Measurements from ENCODE around the gene ZFHX3. TPM values are rescaled to one million over a fixed set of nuclear protein-coding genes. Genes with fewer than 3 reads are reported as not detected.

Gene ZFHX3
- total RNA-seq, 1 donor from 2014 or later, result 40.1 TPM

DNA sequence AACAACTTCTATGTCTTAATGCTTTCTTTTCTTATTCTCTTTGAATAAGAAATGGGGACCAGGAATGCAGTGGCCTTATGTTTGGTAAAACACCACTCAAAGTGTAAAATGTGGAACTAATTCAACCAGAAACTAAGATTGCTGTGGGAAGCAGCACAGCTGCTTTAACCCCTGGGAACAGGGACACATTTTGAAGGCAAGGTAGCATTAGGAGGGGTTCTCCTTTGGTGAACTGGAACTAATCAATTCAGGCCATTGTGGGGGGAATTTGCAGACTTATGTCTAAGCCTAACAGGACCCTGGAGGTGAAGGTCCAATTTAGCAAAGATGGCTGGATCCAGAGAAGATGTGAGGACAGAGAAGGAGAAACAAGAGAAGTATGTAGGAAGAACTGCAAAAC lies 256.1 kb downstream of the ZFHX3 start:
- no peak for TF ChIP-seq CTCF (conservative IDR thresholded peaks at IDR 0.05)
- Mint-ChIP-seq H3K27me3 (ENCODE audit: low read depth) (peaks cover 2% of the 10 kb centered on the region), H3K9me3 (no peaks in the 10 kb centered on the region), H3K4me3 (no peak overlapping the region), H3K27ac (ENCODE audit: unreplicated experiment) (no peak overlapping the region), H3K36me3 (ENCODE audit: low read depth) (peaks cover 56% of the 10 kb centered on the region), H3K4me1 (peaks cover 27% of the 10 kb centered on the region)
- DNase-seq (ENCODE audit: low read depth, low spot score), result no peak

DNA sequence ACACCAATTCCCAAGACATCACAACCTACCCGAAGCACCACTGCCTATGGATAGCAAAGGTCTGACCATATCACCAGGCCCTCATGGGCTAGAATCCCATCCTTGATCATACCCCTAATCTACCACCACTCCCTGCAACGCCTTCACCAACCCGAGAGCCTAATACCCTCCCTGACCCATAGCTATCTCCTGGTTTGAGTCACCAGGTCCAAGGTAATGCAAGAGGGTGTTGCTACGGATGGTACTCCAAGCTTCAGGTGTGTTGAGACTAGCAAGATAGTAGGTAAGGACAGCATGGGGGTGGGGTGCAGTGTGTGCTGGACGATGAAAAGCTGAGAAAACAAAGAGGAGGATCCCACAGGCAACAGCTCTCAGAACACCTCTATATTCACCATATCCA lies 258.0 kb downstream of the ZFHX3 start:
- Mint-ChIP-seq H3K4me3 (peak overlapping the region; percentile 31), H3K27me3 (ENCODE audit: low read depth) (peaks cover 2% of the 10 kb centered on the region), H3K27ac (ENCODE audit: unreplicated experiment) (no peak overlapping the region), H3K36me3 (ENCODE audit: low read depth) (peaks cover 41% of the 10 kb centered on the region), H3K4me1 (peaks cover 46% of the 10 kb centered on the region), H3K9me3 (no peaks in the 10 kb centered on the region)
- no peak for DNase-seq (ENCODE audit: low read depth, low spot score)
- no peak for TF ChIP-seq CTCF (conservative IDR thresholded peaks at IDR 0.05)

- Mint-ChIP-seq H3K27ac (ENCODE audit: unreplicated experiment) (no peak overlapping the region), H3K36me3 (ENCODE audit: low read depth) (peaks cover 37% of the 10 kb centered on the region), H3K4me3 (peak overlapping the region; percentile 31), H3K4me1 (peaks cover 48% of the 10 kb centered on the region), H3K9me3 (no peaks in the 10 kb centered on the region), H3K27me3 (ENCODE audit: low read depth) (peaks cover 2% of the 10 kb centered on the region)
- TF ChIP-seq CTCF (conservative IDR thresholded peaks at IDR 0.05), result no peak
- no peak for DNase-seq (ENCODE audit: low read depth, low spot score)
Observed at GRCh38 chr16:72789465-72789864, 258.5 kb downstream of the ZFHX3 start.

DNA sequence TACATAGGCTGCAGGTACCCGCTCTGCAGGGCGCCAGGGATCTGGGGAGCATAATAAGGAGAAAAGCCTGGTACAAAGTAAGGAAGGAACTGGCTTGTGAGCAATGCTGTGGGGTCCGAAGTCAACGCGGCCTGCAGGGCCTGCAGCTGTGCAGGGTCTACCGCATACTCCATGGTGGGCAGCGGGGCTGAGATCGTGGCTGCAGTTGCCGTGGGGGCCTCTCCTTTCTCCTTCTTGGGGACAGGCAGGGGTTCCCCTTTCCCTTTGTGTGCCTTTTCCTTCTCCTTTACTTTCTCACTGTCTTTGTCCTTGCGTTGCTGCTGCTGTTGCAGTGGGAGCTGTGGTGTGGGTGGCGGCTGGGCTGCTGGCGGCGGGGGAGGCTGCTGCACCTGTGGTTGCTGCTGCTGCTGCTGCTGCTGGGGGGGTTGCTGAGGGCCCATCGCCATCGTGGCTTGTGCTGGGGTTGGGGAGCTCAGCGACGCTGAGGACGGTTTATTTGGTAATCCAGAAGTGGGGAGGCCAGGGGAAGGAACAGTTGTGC lies 259.6 kb downstream of the ZFHX3 start:
- Mint-ChIP-seq H3K27me3 (ENCODE audit: low read depth) (peaks cover 2% of the 10 kb centered on the region), H3K9me3 (no peaks in the 10 kb centered on the region), H3K27ac (ENCODE audit: unreplicated experiment) (peak overlapping the region; percentile 90), H3K36me3 (ENCODE audit: low read depth) (peaks cover 29% of the 10 kb centered on the region), H3K4me1 (peaks cover 58% of the 10 kb centered on the region), H3K4me3 (peak overlapping the region; percentile 86)
- no peak for DNase-seq (ENCODE audit: low read depth, low spot score)
- TF ChIP-seq CTCF (conservative IDR thresholded peaks at IDR 0.05), result no peak

DNA sequence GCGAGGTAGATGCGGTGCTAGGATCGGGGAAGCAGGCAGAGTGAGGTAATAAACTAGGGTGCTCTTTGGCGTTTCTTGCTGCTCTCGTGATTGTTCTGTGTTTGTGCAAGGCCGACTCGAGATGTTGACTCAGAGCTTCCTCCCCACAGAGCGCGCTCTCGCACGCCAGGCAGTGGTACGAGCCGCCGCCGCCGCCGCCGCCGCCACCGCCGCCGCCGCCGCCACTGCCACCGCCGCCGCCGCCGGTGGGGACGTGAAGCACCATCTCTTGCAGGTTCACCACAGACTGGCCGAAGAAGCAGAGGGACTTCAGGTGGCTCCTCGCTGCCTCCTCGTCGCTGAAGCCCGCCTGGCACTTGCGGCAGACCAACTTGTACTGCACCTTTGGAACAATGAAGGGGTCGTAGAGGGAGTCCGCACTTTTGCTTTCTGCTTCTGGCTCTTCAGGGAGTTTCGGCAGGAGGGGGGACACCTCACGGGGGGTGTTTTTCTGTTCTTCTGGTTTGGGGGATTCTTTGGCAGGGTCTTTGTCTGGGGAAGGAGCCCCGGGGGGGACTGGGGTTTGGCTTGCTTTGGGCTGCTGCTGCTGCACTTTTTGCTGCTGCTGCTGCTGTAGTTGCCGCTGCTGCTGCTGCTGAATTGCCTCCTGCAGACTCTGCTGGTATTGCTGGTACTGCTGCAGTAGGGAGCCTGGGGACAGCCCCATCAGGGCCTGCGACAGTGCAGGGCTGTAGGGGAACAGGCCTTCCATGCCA lies 260.2 kb downstream of the ZFHX3 start:
- Mint-ChIP-seq H3K4me1 (peaks cover 59% of the 10 kb centered on the region), H3K27me3 (ENCODE audit: low read depth) (peaks cover 2% of the 10 kb centered on the region), H3K4me3 (peak overlapping the region; percentile 86), H3K27ac (ENCODE audit: unreplicated experiment) (peak overlapping the region; percentile 99), H3K36me3 (ENCODE audit: low read depth) (peaks cover 27% of the 10 kb centered on the region), H3K9me3 (no peaks in the 10 kb centered on the region)
- peak; percentile 52 for DNase-seq (ENCODE audit: low read depth, low spot score)
- TF ChIP-seq CTCF (conservative IDR thresholded peaks at IDR 0.05), result no peak
